ENCODE measurements around the gene SOX6.
"Not testable (repeated sequence)": the region's sequence is repeated elsewhere in the genome, so short reads cannot be mapped to it uniquely, and the experiment has no call there.

Gene SOX6

DNA sequence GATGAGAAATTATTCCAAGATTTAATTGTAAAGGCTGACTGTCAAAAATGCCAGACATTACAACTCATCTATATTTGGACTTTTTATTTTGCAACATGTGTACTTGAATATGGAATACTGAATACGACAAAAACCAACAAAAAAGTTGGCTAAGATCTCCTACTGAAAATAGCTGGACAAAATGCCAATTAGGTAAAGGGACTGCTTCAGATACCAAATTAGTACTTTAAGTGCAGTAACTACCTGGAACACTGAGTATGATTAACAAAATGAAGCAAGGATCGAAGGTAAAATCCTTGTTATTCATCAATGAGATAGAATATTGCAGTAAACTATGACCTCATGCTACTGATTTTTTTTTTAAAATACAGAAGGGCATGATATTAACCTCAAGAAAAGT, 173.8 kb downstream of the SOX6 start:
- DNase-seq, result no peak

DNA sequence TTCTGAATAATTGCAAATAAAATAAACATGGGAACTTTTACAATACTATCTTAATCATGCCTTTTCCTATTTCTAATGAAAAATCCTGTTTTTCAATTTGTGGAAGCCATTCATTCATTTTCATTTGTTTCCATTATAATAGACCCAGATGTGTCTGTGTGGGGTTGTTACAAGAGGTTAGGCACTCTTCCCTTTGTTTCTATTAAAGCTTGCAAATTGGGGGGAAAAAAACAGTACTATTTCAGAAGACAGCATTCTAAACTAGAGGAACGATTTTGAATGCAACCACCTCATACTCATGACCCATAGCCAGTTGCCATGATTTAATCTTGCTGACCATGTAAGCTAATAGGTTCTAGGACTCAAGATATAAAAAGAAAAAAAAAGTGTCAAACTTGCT, 175.5 kb downstream of the SOX6 start:
- DNase-seq, result no peak

DNA sequence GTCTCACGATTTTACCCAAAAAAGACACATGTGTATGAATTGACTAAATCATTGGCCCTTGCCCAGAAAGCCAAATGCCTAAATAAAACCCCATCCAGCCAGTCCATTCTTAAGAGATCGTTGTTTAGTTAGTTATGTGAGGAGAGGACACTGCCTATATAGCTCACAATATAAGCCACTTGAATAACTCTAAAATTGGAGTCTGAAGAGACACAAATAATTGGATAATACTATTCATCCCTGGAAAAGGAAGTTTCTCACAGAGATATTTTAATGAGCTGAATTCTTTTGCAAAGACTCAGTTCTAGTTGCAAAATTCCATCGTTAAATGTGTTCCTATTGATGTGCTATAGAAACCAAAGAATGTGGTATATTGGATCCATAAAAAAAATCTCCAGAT, 176.7 kb downstream of the SOX6 start:
- no peak for DNase-seq

DNA sequence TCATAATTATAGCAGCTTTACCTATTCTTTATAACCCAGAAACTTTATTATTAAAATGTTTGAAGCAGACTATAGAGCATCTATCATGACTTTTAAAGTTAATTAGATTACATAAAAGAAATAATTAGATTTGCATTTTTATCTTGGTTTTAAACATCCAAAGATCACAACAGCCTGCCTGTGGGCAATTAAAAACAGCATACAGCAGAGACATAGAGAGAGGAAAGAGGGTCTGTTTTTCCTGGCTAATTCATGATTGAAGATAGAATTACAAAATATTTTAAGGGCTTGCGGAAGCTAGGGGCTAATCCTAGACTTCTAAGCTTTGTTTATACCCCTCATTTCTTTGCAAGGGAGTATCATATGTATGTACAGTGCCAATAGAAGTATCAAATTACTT, 178.1 kb downstream of the SOX6 start:
- no peak for DNase-seq

- no peak for DNase-seq
These were observed 178.7 kb downstream of the SOX6 start for GRCh38 chr11:16177688-16178087.

DNA sequence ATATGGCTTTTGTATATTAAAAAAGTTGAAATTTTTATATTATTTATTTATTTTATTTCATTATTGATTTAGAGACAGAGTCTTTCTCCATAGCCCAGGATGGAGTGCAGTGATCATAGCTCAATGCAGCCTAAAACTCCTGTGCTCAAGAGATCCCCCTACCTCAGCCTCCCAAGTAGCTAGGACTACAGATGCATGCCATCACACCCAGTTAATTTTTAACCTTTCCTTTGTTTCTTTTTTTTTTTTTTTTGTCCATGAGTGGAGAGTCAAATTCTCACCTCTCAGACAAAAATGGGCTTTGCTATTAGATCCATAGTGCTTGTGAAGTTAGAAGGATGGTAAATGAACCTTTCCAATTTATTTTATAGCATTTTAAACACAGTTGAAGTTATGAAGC, 182.5 kb downstream of the SOX6 start:
- no peak for DNase-seq

- no peak for DNase-seq
These were observed 184.5 kb downstream of the SOX6 start for GRCh38 chr11:16171882-16172281.

- no peak for DNase-seq
These were observed 186.1 kb downstream of the SOX6 start for GRCh38 chr11:16169956-16170847.

DNA sequence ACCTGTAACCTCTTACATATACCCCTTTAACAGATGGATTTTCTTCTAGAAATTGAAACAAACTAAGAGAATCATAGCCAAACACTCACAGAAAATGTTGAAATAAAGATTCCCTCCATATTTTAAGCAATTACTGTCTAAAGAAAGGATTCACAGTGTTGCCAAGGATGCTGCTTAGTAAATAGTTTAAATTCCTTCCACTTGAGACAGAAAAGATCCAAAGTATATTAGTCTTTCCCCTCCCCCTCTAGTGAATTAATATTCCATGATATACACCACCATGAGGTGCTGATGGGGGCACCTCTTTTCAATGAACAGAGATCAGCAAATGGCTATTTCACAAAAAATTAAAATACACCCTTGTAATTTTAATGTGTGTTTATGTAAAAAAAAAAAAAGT, 186.8 kb downstream of the SOX6 start:
- no peak for DNase-seq

DNA sequence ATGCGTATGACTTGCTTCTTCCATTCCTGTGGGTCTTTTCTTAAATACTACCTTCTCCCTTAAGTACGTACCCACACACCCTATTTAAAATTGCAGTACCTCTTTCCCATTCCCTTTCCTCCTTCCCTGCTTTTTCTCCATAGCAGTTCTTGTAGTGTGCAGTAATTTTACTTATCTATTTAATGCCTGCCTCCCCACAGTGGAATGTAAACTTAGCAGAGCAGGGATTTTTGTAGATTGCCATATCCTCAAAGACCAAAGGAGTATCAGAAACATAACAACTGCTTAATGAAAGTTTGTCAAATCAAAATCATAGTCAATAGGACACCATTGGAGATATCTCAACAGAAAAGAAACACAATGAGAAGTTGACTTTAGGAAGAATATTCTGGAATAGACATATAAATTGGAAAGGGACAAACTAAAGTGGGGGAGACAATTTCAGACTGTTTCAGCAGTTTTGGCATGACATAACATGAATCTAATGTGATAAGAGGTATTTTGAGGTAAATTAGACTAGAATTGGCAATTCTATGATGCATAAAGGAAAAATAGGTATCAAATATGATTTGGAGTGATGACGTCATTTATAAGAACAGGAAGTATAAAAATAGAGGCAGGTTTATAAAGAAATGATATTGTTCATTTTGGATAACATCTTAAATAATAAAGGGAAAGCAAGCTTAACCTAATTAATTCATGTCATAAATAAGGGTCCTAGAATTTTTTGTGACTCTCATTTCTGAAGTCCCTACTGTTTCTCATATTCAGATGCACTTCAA, 188.4 kb downstream of the SOX6 start:
- DNase-seq, result no peak

GRCh38 chr11:16166571-16166970, 189.8 kb downstream of the SOX6 start:
- DNase-seq, result no peak

DNA sequence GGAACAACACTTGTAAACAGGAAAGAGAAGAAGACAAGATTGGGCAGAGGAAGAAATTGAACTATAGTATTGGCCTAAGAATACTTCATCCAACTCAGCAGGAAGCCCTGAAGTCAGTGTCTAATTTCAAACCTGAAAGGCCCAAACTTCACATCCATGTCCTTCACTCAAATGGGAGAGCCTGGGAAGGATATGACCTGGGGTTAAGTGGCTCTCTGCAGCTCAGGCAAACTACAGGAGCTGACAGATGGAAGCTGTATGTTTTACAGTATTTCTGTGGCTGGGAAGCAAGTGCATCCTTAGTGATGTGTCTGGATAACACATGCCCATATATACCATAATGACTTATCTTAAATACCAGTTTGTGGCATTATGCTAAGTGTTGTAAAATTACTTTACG, 196.2 kb downstream of the SOX6 start:
- no peak for DNase-seq

DNA sequence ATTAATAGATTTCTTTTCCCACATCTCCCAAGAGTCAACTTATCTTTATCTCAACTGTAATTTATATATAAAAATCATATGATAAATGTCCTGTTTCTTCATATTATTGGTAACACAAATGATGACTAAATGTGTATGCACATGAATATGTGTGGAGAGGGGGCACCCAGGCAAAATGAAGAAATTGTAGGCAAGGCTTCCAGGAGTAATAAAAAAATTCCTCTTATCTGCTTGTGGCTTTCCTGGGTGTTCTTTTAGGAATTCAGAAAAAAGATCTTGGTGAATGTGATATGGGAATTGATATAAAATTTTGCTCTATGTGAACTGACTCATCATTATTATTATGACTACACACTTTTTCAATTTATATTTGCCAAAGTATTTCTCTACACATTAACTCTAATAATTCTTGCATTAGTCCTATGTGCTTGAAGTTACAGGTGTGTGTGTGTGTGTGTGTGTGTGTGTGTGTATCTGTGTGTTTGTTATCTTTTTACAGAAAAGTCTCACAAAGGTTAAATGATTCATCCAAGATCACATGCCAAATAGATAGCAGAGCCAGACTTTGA, 197.8 kb downstream of the SOX6 start:
- DNase-seq, result no peak

DNA sequence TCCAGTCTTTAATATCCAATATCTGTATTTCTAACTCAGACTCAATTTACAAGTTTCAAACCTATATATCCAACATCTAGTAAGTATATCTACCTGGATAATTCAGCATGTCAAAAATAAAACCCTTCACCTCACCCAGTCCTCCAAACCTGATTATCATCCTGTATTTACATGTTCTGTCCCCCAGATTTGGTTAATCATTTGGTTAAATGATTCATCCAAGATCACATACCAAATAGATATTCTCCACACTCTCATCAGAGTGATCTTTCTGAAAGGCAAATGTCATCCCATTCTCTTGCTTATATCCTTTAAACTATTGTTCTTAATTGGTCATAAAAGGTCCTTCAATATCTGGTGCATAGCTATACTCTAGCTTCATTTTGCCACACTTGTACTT, 199.0 kb downstream of the SOX6 start:
- DNase-seq, result no peak

DNA sequence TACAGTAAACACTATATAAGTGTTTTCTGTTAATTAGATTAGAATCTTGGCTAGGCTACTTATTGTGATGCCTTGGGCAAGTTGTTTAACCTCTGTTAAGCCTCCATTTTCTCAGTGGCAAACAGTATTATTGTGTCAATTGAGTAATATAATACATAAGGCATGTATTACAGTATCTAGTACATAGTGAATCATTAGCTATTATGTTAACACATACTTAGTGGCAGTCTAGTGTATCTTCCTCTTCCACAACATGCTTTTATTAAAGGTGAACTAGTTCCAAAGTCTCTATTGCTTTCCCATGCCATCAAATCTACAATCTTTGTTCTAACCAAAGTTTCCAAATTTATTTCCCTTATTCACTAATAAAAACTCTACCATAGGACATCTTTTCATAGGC, 200.9 kb downstream of the SOX6 start:
- no peak for DNase-seq

- no peak for DNase-seq
These were observed 201.5 kb downstream of the SOX6 start for GRCh38 chr11:16154715-16155396.

- no peak for DNase-seq
These were observed 202.4 kb downstream of the SOX6 start for GRCh38 chr11:16153951-16154350.

DNA sequence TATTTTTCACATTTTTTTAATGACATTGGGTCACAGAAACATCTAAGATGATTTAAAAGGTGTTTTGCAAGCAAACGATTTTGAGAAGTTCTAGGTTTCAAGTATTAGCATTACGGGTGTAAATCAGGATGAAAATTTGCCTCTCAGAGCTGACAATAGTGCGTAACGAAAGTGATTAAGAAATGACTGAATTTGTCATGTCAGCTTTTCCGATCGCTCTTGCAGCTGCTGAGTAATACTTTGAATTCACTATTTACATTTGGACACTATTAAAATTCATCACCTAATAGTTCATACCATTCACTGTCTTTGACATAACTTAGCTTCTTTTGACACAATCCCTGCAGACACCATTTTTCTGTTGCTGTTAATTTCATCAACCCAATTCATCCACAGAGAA, 205.2 kb downstream of the SOX6 start:
- DNase-seq, result no peak

- no peak for DNase-seq
These were observed 206.9 kb downstream of the SOX6 start for GRCh38 chr11:16149476-16149875.

DNA sequence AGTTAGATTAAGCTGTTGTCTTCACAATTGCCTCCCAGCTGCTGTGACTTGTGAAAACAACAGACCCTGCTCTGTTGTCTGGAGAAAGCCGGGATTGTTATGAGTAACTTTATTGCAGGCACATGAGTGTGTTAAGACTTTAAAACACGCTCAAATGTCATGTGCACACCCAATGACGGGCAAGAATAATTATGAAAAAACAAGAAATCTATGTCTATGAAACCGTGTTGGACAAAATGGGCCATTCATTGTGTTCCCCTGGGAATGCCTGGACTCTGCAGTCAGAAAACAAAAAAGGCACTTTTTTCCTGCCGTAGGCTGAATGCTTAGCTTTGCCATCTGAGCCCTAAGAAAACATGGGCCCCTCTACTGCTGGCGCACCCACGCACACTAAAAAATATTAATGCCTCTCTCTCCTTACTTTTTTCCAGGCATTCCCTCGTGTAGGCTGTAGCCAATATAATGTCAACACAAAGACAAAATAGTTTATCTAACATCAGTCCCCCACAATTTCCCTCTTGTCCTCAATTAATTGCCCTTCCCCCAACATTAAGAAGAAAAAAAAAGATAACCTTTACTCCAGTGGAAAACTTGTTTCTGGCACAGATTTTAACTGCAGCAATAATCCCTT, 207.9 kb downstream of the SOX6 start:
- DNase-seq, result no peak

- not testable (repeated sequence) for DNase-seq
These were observed 209.4 kb downstream of the SOX6 start for GRCh38 chr11:16146980-16147379.

DNA sequence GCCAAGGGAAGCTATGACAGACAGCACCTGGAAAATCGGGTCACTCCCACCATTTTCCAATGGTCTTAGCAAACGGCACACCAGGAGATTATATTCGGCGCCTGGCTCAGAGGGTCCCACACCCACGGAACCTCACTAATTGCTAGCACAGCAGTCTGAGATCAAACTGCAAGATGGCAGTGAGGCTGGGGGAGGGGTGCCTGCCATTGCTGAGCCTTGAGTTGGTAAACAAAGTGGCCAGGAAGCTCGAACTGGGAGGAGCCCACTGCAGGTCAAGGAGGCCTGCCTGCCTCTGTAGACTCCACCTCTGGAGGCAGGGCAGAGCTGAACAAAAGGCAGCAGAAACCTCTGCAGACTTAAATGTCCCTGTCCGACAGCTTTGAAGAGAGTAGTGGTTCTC, 214.7 kb downstream of the SOX6 start:
- not testable (repeated sequence) for DNase-seq

- DNase-seq, result not testable (repeated sequence)
These were observed 215.2 kb downstream of the SOX6 start for GRCh38 chr11:16141162-16141561.

All from suppressor macrophage treated with lipopolysaccharide for 1 hour (primary cell).